Epithelial cell of prostate (primary cell): Measurements from ENCODE around the gene IQCK.

Source experiments
- DNase-seq: peaks from one replicate; pipeline ENCODE4 v3.0.0-alpha.2; 2011; ENCODE audit warnings: low read depth, low spot score
- H3K27ac ChIP-seq: fragments of 450-650 bp; 2 replicates; pipeline ENCODE4 v1.5.1; 2017; ENCODE audit warnings: mild to moderate bottlenecking

Gene IQCK

GRCh38 chr16:19829844-19830692 is 112.0 kb downstream of the IQCK start:
- DNase-seq = no peak
- H3K27ac ChIP-seq = no peak overlapping the region

GRCh38 chr16:19830902-19831560 is 113.0 kb downstream of the IQCK start:
- no peak for DNase-seq
- no peak overlapping the region for H3K27ac ChIP-seq

- DNase-seq = no peak
- no peak overlapping the region for H3K27ac ChIP-seq
Measured at GRCh38 chr16:19831678-19832077, 113.6 kb downstream of the IQCK start.

GRCh38 chr16:19833176-19833575 is 115.1 kb downstream of the IQCK start:
- DNase-seq = no peak
- H3K27ac ChIP-seq = no peak overlapping the region

- no peak for DNase-seq
- H3K27ac ChIP-seq = no peak overlapping the region
Measured at GRCh38 chr16:19833581-19833980, 115.5 kb downstream of the IQCK start.

GRCh38 chr16:19835196-19835595 is 117.1 kb downstream of the IQCK start:
- no peak for DNase-seq
- no peak overlapping the region for H3K27ac ChIP-seq

- DNase-seq = no peak
Measured at GRCh38 chr16:19835968-19836421, 117.9 kb downstream of the IQCK start.

GRCh38 chr16:19837331-19837980 is 119.4 kb downstream of the IQCK start:
- DNase-seq = no peak
- no peak overlapping the region for H3K27ac ChIP-seq

More at GRCh38 chr16:19835968-19836421, 117.9 kb downstream of the IQCK start:
- no peak overlapping the region for H3K27ac ChIP-seq

- DNase-seq = no peak
- no peak overlapping the region for H3K27ac ChIP-seq
Measured at GRCh38 chr16:19837984-19838707, 120.1 kb downstream of the IQCK start.

- no peak overlapping the region for H3K27ac ChIP-seq
- DNase-seq = no peak
Measured at GRCh38 chr16:19840524-19841110, 122.5 kb downstream of the IQCK start.

- no peak for DNase-seq
- no peak overlapping the region for H3K27ac ChIP-seq
Measured at GRCh38 chr16:19841184-19841583, 123.1 kb downstream of the IQCK start.

GRCh38 chr16:19842426-19843157 is 124.5 kb downstream of the IQCK start:
- no peak overlapping the region for H3K27ac ChIP-seq
- DNase-seq = no peak

- DNase-seq = peak; percentile 8
- no peak overlapping the region for H3K27ac ChIP-seq
Measured at GRCh38 chr16:19843371-19843770, 125.3 kb downstream of the IQCK start.

- DNase-seq = no peak
- H3K27ac ChIP-seq = peak overlapping the region; percentile 3
Measured at GRCh38 chr16:19844945-19845641, 127.0 kb downstream of the IQCK start.

- H3K27ac ChIP-seq = no peak overlapping the region
- DNase-seq = no peak
Measured at GRCh38 chr16:19846436-19846835, 128.4 kb downstream of the IQCK start.

GRCh38 chr16:19848756-19849155 is 130.7 kb downstream of the IQCK start:
- no peak for DNase-seq
- H3K27ac ChIP-seq = no peak overlapping the region

- no peak for DNase-seq
- H3K27ac ChIP-seq = no peak overlapping the region
Measured at GRCh38 chr16:19850131-19850817, 132.2 kb downstream of the IQCK start.

- H3K27ac ChIP-seq = no peak overlapping the region
- no peak for DNase-seq
Measured at GRCh38 chr16:19851476-19851875, 133.4 kb downstream of the IQCK start.
